GM18870 (cell line): ENCODE data around the gene NFAT5.
"Not testable (repeated sequence)": the region's sequence is repeated elsewhere in the genome, so short reads cannot be mapped to it uniquely, and the experiment has no call there.

Experiments
- ATAC-seq: cut with Tn5 transposase; IDR thresholded peaks from one replicate; pipeline ENCODE4 v1.9.1; 2021; ENCODE audit warnings: moderate library complexity; ENCODE audit not compliant: unreplicated experiment

The NFAT5 gene

GRCh38 chr16:69731280-69731679 is 165.5 kb downstream of the NFAT5 start:
- ATAC-seq, result not testable (repeated sequence)

GRCh38 chr16:69732101-69732500 is 166.3 kb downstream of the NFAT5 start:
- ATAC-seq, result no peak

GRCh38 chr16:69741519-69741918 is 175.8 kb downstream of the NFAT5 start:
- ATAC-seq, result no peak

- ATAC-seq, result no peak
Observed at GRCh38 chr16:69741951-69742904, 176.5 kb downstream of the NFAT5 start.

GRCh38 chr16:69744363-69745231 is 178.8 kb downstream of the NFAT5 start:
- ATAC-seq, result no peak

- no peak for ATAC-seq
Observed at GRCh38 chr16:69745232-69745612, 179.5 kb downstream of the NFAT5 start.

- no peak for ATAC-seq
Observed at GRCh38 chr16:69745959-69746358, 180.2 kb downstream of the NFAT5 start.

GRCh38 chr16:69747115-69747514 is 181.3 kb downstream of the NFAT5 start:
- ATAC-seq, result no peak

GRCh38 chr16:69748694-69749345 is 183.1 kb downstream of the NFAT5 start:
- ATAC-seq, result no peak

GRCh38 chr16:69754143-69754468 is 188.3 kb downstream of the NFAT5 start:
- ATAC-seq, result no peak
